GM12878 (cell line): Measurements from ENCODE around the gene FADS3. TPM values are rescaled to one million over a fixed set of nuclear protein-coding genes. Genes with fewer than 3 reads are reported as not detected.

Source experiments
- ATAC-seq: fragments of 200-7000 bp; cut with Tn5 transposase; 3 replicates; pipeline ENCODE4 v1.9.1; 2020; ENCODE audit warnings: mild to moderate bottlenecking, moderate library complexity
- BruUV-seq: library from RNA; stranded (reverse); fragments of 400-500 nt; replicated peaks from 2 replicates; lab custom pipeline; 2021; lab: Mats Ljungman, UMichigan
- CTCF ChIA-PET: fragments of 300-600 bp; sonication (Branson Sonifier 250); formaldehyde crosslinking; extraction: SDS; loops from one replicate; lab custom pipeline; 2021; ENCODE audit warnings: inconsistent platforms; lab: Yijun Ruan, JAX
- POLR2A ChIA-PET: fragments of 350-600 bp; formaldehyde crosslinking; extraction: SDS; loops from one replicate; lab custom pipeline; 2021; ENCODE audit warnings: inconsistent platforms; lab: Charles Lee
- RAD21 ChIA-PET: fragments of 300-600 bp; sonication (Branson Sonifier 250); formaldehyde crosslinking; loops from one replicate; lab custom pipeline; 2023; ENCODE audit warnings: antibody characterized with exemption; ENCODE audit not compliant: unreplicated experiment; lab: Charles Lee
- SMC1A ChIA-PET: fragments of 300-600 bp; sonication (Branson Sonifier 250); formaldehyde crosslinking; loops from one replicate; lab custom pipeline; 2023; ENCODE audit not compliant: unreplicated experiment, uncharacterized antibody; lab: Charles Lee
- DNase-seq: peaks from one replicate; pipeline ENCODE4 v3.0.0-alpha.2; 2011; ENCODE audit warnings: low read depth, low spot score
- FAIRE-seq: peaks from 3 replicates; lab custom pipeline; 2011; peaks lifted over from hg19 to GRCh38; lab: Jason Lieb, UNC
- H2AFZ ChIP-seq: 2 replicates; pipeline ENCODE4 v1.6.0; 2011; ENCODE audit warnings: low read depth, low read length, control low read depth; ENCODE audit not compliant: control insufficient read depth
- H3K27ac ChIP-seq: 2 replicates; pipeline ENCODE4 v1.5.1; 2011; ENCODE audit warnings: control low read depth; ENCODE audit not compliant: control insufficient read depth, insufficient read depth
- H3K27me3 ChIP-seq, 2 experiments: replicated peaks in 1 of 2; 2 replicates each; pipeline versions ENCODE4 v1.6.0 to v1.6.1; 2011; ENCODE audit warnings: low read length in 1 of 2; ENCODE audit not compliant: control insufficient read depth in 2 of 2, insufficient read depth in 2 of 2
- H3K36me3 ChIP-seq, 2 experiments: 2 replicates each; pipeline ENCODE4 v1.5.1; 2011; ENCODE audit warnings: low read length in 1 of 2; ENCODE audit not compliant: control insufficient read depth in 2 of 2, insufficient read depth in 2 of 2
- H3K4me1 ChIP-seq: 2 replicates; pipeline ENCODE4 v1.6.1; 2011; ENCODE audit warnings: mild to moderate bottlenecking, low read length, moderate library complexity, mixed read lengths; ENCODE audit not compliant: control insufficient read depth, insufficient read depth
- H3K4me2 ChIP-seq: 2 replicates; pipeline ENCODE4 v1.6.0; 2011; ENCODE audit warnings: control low read depth; ENCODE audit not compliant: control insufficient read depth, insufficient read depth
- H3K4me3 ChIP-seq: fragments of 200-600 bp; sonication (generic); 2 replicates; pipeline ENCODE4 v1.5.1; 2016
- H3K79me2 ChIP-seq: 2 replicates; pipeline ENCODE4 v1.6.0; 2011; ENCODE audit warnings: low read length; ENCODE audit not compliant: control insufficient read depth, insufficient read depth
- H3K9ac ChIP-seq: 2 replicates; pipeline ENCODE4 v1.8.0; 2011; ENCODE audit warnings: low read length, control low read depth, mixed read lengths; ENCODE audit not compliant: control insufficient read depth, insufficient read depth
- H3K9me3 ChIP-seq: replicated peaks from 3 replicates; pipeline ENCODE4 v1.5.1; 2011; ENCODE audit warnings: mild to moderate bottlenecking, low read length; ENCODE audit not compliant: control insufficient read depth, insufficient read depth
- H4K20me1 ChIP-seq: 2 replicates; pipeline ENCODE4 v1.6.0; 2011; ENCODE audit not compliant: control insufficient read depth, insufficient read depth
- CUX1 ChIP-seq: IDR thresholded peaks from 2 replicates; pipeline ENCODE4 v1.6.1; 2012; ENCODE audit warnings: improper control_type of control experiment, low read depth, low read length; ENCODE audit not compliant: insufficient replicate concordance
- WGBS: methylation state at CpG from one replicate; pipeline ENCODE4 v1.1.6; 2016; ENCODE audit warnings: low lambda C conversion rate; ENCODE audit not compliant: insufficient replicate concordance, insufficient coverage; ENCODE audit errors: missing lambda C conversion rate; 5-methylcytosine and 5-hydroxymethylcytosine counted together
- in situ Hi-C: fragments of 300-500 bp; cut with MboI; formaldehyde crosslinking; loops from 9 replicates; pipeline ENCODE4 v1.14.3; 2018; ENCODE audit warnings: mixed read lengths
- intact Hi-C: fragments of 100-400 bp; cut with micrococcal nuclease; formaldehyde crosslinking; loops from one replicate; pipeline ENCODE4 v1.14.2; 2022; ENCODE audit not compliant: unreplicated experiment
- polyA plus RNA-seq, 11 experiments: library from polyadenylated mRNA; depleted of rRNA in 4 of 11; unstranded in 6 of 11; stranded (reverse) in 5 of 11; fragments of >200 nt; fragmentation: Nextera tagmentation in 4 of 11; fragmentation: Illumina TruSeq in 1 of 11; extraction: Ambion mirVana in 4 of 11; extraction: Trizol in 1 of 11; gene quantifications; 1 replicate in 1 of 11; 2 replicates in 10 of 11; pipeline versions ENCODE4 v1.2.1 to v1.2.3, GENCODE V29; 2011 to 2016; ENCODE audit warnings: inconsistent platforms in 2 of 11, missing spikeins in 2 of 11, low read depth in 1 of 11
- total RNA-seq, 4 experiments: library from RNA; depleted of rRNA in 3 of 4; stranded (reverse); fragments of >200 nt in 3 of 4; fragmentation: Illumina TruSeq in 1 of 4; extraction: Trizol in 1 of 4; gene quantifications; 2 replicates each; pipeline versions ENCODE4 v1.2.1 to v1.2.3, GENCODE V29; 2013 to 2021
- TF ChIP-seq, protein P1 (sequence below): fragments of 450-650 bp; IDR thresholded peaks from 2 replicates; pipeline ENCODE4 v1.6.1; 2017; ENCODE audit warnings: mild to moderate bottlenecking, moderate library complexity
- TF ChIP-seq, protein P2 (sequence below): fragments of 450-650 bp; IDR thresholded peaks from 2 replicates; pipeline ENCODE4 v1.6.1; 2017; ENCODE audit warnings: mild to moderate bottlenecking, low read depth, inconsistent platforms; ENCODE audit not compliant: poor library complexity, severe bottlenecking
- TF ChIP-seq, protein P3 (sequence below): fragments of 450-650 bp; IDR thresholded peaks from 2 replicates; pipeline ENCODE4 v1.6.1; 2018; ENCODE audit warnings: mild to moderate bottlenecking, low read depth, moderate library complexity; ENCODE audit not compliant: partially characterized antibody

The FADS3 gene
- total and polyA plus RNA-seq, 10 of the 15 experiments (the other 5 are each of a cell fraction or from before 2014, with no cell fraction given) = 0.23 to 8.1 (median 4.2) TPM

- Histone ChIP-seq H3K27me3 (no peaks in the 10 kb centered on the region; a peak in 1 of 4 replicates), H3K27ac (no peak overlapping the region), H3K4me3 (no peak overlapping the region), H3K4me2 (no peak overlapping the region), H3K9ac (no peak overlapping the region), H3K4me1 (no peaks in the 10 kb centered on the region), H3K36me3 (peaks cover 0 to 7% of the 10 kb centered on the region in 2 experiments; a peak in 3 of 4 replicates), H3K9me3 (no peaks in the 10 kb centered on the region), H4K20me1 (no peaks in the 10 kb centered on the region), H3K79me2 (no peaks in the 10 kb centered on the region), H2AFZ (no peak overlapping the region)
- no peak for DNase-seq
- POLR2A ChIA-PET = no interaction called here
- intact Hi-C loops (no loop called here), in situ Hi-C loops (no loop called here)
- RAD21 ChIA-PET = interaction anchor here (1.7 to 3.3 kb wide), 3 partner anchors 62 to 213 kb away, joined by 3 to 19 read pairs (median 17); no protein-coding TSS in a partner anchor
- no peak for FAIRE-seq
- WGBS = 71% methylated on average over 14 of the region's 14 CpGs
- ATAC-seq = no peak
- no TSS peak for BruUV-seq
- SMC1A ChIA-PET = interaction anchor here (0.9 to 1.6 kb wide), 2 partner anchors 71 to 213 kb away, joined by 3 to 9 read pairs; no protein-coding TSS in a partner anchor
- CTCF ChIA-PET = interaction anchor here (0.7 to 5.3 kb wide), 3 partner anchors 29 to 213 kb away, joined by 3 to 49 read pairs (median 29); no protein-coding TSS in a partner anchor
- TF ChIP-seq, protein P1, sequence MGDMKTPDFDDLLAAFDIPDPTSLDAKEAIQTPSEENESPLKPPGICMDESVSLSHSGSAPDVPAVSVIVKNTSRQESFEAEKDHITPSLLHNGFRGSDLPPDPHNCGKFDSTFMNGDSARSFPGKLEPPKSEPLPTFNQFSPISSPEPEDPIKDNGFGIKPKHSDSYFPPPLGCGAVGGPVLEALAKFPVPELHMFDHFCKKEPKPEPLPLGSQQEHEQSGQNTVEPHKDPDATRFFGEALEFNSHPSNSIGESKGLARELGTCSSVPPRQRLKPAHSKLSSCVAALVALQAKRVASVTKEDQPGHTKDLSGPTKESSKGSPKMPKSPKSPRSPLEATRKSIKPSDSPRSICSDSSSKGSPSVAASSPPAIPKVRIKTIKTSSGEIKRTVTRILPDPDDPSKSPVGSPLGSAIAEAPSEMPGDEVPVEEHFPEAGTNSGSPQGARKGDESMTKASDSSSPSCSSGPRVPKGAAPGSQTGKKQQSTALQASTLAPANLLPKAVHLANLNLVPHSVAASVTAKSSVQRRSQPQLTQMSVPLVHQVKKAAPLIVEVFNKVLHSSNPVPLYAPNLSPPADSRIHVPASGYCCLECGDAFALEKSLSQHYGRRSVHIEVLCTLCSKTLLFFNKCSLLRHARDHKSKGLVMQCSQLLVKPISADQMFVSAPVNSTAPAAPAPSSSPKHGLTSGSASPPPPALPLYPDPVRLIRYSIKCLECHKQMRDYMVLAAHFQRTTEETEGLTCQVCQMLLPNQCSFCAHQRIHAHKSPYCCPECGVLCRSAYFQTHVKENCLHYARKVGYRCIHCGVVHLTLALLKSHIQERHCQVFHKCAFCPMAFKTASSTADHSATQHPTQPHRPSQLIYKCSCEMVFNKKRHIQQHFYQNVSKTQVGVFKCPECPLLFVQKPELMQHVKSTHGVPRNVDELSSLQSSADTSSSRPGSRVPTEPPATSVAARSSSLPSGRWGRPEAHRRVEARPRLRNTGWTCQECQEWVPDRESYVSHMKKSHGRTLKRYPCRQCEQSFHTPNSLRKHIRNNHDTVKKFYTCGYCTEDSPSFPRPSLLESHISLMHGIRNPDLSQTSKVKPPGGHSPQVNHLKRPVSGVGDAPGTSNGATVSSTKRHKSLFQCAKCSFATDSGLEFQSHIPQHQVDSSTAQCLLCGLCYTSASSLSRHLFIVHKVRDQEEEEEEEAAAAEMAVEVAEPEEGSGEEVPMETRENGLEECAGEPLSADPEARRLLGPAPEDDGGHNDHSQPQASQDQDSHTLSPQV = no peak
- TF ChIP-seq, protein P2, sequence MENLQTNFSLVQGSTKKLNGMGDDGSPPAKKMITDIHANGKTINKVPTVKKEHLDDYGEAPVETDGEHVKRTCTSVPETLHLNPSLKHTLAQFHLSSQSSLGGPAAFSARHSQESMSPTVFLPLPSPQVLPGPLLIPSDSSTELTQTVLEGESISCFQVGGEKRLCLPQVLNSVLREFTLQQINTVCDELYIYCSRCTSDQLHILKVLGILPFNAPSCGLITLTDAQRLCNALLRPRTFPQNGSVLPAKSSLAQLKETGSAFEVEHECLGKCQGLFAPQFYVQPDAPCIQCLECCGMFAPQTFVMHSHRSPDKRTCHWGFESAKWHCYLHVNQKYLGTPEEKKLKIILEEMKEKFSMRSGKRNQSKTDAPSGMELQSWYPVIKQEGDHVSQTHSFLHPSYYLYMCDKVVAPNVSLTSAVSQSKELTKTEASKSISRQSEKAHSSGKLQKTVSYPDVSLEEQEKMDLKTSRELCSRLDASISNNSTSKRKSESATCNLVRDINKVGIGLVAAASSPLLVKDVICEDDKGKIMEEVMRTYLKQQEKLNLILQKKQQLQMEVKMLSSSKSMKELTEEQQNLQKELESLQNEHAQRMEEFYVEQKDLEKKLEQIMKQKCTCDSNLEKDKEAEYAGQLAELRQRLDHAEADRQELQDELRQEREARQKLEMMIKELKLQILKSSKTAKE = no peak
- TF ChIP-seq, protein P3, sequence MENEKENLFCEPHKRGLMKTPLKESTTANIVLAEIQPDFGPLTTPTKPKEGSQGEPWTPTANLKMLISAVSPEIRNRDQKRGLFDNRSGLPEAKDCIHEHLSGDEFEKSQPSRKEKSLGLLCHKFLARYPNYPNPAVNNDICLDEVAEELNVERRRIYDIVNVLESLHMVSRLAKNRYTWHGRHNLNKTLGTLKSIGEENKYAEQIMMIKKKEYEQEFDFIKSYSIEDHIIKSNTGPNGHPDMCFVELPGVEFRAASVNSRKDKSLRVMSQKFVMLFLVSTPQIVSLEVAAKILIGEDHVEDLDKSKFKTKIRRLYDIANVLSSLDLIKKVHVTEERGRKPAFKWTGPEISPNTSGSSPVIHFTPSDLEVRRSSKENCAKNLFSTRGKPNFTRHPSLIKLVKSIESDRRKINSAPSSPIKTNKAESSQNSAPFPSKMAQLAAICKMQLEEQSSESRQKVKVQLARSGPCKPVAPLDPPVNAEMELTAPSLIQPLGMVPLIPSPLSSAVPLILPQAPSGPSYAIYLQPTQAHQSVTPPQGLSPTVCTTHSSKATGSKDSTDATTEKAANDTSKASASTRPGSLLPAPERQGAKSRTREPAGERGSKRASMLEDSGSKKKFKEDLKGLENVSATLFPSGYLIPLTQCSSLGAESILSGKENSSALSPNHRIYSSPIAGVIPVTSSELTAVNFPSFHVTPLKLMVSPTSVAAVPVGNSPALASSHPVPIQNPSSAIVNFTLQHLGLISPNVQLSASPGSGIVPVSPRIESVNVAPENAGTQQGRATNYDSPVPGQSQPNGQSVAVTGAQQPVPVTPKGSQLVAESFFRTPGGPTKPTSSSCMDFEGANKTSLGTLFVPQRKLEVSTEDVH = no peak
- TF ChIP-seq CUX1 = no peak
These were observed 22.5 kb downstream of the FADS3 start for GRCh38 chr11:61868571-61869428.
